ENCODE data around the gene XPR1. TPM values are rescaled to one million over a fixed set of nuclear protein-coding genes. Genes with fewer than 3 reads are reported as not detected.
"Not testable (repeated sequence)": the region's sequence is repeated elsewhere in the genome, so short reads cannot be mapped to it uniquely, and the experiment has no call there.

The XPR1 gene
- total RNA-seq, 1 experiment from 2014 or later = 45.6 TPM

DNA sequence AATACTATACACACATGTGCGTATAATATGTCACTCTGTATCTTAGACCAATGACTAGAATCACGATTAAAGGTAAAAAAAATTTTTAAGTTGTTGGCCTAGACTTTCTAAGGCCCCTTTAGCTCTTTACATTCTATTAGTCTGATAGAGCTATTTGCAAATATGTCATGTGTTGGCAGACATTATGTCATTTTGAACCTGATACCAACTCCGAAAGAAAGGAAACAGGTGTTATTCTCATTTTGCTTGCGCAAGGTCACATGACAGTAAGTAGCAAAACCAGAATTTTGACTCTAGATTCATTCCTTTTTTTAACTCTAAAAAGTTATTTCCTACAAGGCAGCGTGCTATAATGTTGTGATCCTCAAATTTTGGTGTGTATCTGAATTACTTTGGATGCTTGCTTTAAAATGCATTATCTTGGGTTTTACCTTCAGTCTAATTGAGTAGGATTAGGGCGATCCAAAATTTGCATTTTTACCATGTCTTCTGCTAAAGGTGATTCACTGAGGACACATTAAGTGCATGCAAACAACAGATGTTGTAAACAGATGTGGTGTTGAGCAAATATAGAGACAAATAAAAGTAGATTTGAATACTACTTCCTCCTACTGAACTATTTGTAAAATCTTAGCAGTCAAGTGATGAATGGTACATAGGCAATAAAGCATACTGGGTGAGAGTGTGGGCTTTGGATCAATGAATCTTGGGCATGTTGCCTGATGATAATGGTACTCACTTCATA, 217.4 kb downstream of the XPR1 start:
- no peak for DNase-seq
- no peaks in the 10 kb centered on the region for H3K27me3 ChIP-seq (ENCODE audit: control insufficient read depth, insufficient read depth, low read length)
- no peaks in the 10 kb centered on the region for H3K36me3 ChIP-seq (replicated peaks; ENCODE audit: control insufficient read depth, insufficient read depth, low read length)
- no peak overlapping the region for H3K4me3 ChIP-seq (ENCODE audit: insufficient read depth, low read depth, low read length)

DNA sequence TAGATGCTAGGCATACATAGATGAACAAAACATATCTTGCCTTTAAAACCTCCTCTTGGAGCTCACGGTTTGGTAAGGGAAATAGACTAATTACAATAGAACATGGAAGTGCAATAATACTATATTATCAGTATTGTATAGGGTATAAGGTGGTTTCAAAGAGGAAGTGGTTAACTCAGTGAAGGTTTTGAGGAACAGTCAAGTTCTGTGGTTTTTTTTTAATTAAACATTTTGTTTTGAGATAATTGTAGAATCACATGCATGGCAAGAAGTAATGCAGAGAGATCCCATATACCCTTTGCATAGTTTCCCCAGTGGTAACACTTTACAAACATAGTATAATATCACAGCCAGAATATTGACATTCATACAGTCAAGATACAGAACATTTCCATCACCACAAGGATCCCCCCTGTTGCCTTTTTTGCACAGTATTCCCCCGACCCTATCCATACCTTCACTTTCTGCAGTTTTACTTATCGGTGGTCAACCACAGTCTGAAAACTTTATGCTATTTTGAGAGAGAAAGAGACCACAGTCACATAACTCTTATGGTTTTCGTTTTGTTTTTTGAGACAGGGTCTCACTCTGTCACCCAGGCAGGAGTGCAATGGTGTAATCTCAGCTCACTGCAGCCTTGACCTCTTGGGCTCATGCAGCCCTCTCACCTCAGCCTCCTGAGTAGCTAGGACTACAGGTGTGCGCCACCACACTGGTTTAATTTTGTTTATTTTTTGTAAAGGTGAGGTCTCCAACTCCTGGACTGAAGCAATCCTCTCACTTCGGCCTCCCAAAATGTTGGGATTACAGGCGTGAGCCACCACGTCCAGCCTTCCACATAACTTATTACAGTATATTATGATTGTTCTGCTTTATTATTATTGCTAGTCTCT, 220.4 kb downstream of the XPR1 start:
- H3K36me3 ChIP-seq (replicated peaks; ENCODE audit: control insufficient read depth, insufficient read depth, low read length) = no peaks in the 10 kb centered on the region
- H3K27me3 ChIP-seq (ENCODE audit: control insufficient read depth, insufficient read depth, low read length) = no peaks in the 10 kb centered on the region
- no peak overlapping the region for H3K4me3 ChIP-seq (ENCODE audit: insufficient read depth, low read depth, low read length)
- no peak for DNase-seq

DNA sequence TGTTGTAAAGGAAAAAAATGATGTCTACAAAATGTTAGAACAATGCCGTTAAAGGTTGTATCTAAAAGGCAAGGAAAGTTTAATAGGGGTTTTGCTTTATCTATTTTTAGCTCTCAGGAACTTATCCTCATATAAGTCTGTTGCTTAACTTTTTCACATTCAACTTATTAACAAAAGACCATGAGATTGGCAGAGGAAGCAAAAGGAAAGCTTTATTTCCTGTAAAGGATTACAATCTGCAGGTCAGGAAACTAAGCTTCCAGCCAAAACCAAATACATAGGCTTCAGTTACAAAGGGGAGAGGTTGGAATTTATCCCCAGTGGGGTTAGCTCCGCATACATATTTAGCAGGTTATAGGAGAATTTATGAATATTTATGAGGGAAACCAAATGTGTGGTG, 222.2 kb downstream of the XPR1 start:
- Histone ChIP-seq H3K27me3 (ENCODE audit: control insufficient read depth, insufficient read depth, low read length) (no peaks in the 10 kb centered on the region), H3K36me3 (replicated peaks; ENCODE audit: control insufficient read depth, insufficient read depth, low read length) (no peaks in the 10 kb centered on the region), H3K4me3 (ENCODE audit: insufficient read depth, low read depth, low read length) (no peak overlapping the region)
- DNase-seq = no peak

DNA sequence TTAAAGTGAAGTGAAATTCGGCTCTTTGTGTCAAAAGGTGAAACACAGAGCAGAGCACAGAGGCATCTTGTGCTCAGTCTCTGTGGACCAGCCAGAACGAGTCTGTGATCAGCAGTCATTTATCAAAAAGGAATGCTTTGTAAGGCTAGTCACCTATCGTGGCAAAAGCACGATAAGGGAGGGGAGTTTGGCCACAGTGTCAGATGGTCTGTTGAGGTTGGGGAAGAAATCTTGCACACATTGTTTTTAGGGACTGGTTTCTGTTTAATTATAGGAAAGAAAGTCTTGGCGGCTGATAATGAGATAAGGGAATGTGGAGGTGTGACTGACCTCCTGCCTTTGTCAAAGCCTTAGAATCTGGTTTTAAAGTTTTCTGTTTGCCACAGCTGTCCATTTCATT, 222.6 kb downstream of the XPR1 start:
- no peak overlapping the region for H3K4me3 ChIP-seq (ENCODE audit: insufficient read depth, low read depth, low read length)
- no peak for DNase-seq

DNA sequence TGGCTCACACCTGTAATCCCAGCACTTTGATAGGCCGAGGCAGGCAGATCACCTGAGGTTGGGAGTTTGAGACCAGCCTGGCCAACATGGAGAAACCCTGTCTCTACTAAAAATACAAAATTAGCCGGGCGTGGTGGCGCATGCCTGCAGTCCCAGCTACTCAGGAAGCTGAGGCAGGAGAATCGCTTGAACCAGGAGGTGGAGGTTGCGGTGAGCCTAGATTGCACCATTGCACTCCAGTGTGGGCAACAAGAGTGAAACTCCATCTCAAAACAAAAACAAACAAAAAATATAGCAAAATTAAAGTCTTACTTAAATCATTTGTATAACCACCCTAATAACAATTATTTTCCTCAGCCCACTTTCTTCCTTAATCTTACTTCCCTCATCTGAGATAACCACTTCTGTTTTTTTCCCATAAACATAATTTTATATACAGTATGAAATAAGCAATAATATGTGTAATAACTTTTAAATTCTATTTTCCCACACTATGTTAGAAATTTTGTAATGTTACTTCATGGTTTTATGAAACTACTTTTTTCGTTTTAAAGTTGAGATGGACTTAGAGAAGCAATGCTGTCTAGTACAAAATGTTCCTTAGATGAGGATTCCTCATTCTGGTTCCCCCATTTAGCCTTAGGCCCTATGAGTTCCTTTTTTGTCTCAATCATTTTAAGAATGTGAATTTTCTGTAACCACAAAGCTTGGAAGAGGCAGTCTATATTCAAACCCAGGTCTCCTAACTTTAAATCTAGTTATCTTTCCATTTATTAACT, 226.3 kb downstream of the XPR1 start:
- not testable (repeated sequence) for DNase-seq

More for the DNA sequence above, 222.6 kb downstream of the XPR1 start:
- H3K27me3 ChIP-seq (ENCODE audit: control insufficient read depth, insufficient read depth, low read length) = no peaks in the 10 kb centered on the region
- no peaks in the 10 kb centered on the region for H3K36me3 ChIP-seq (replicated peaks; ENCODE audit: control insufficient read depth, insufficient read depth, low read length)

DNA sequence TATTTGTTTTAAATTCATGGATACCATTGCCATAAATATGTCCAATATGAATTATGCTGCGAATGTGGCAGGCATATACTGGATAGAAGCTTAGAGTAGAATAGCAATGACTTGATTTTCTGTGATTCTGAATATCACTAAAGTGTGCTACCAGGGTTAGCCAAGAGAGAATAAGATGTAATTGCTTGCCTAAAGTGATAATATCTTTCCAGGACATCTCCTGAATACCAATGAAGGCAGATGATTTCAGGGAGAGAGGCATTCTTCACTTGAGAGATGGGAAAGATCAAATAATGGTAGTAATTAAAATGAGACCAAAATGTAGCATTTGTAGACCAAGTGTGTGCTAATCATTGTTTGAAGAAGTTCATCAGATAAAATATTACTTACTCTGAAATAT, 227.5 kb downstream of the XPR1 start:
- Histone ChIP-seq H3K36me3 (replicated peaks; ENCODE audit: control insufficient read depth, insufficient read depth, low read length) (no peaks in the 10 kb centered on the region), H3K27me3 (ENCODE audit: control insufficient read depth, insufficient read depth, low read length) (no peaks in the 10 kb centered on the region), H3K4me3 (ENCODE audit: insufficient read depth, low read depth, low read length) (no peak overlapping the region)
- DNase-seq = no peak

More for the DNA sequence above, 226.3 kb downstream of the XPR1 start:
- not testable (repeated sequence) for H3K4me3 ChIP-seq (ENCODE audit: insufficient read depth, low read depth, low read length); H3K36me3 ChIP-seq (replicated peaks; ENCODE audit: control insufficient read depth, insufficient read depth, low read length); H3K27me3 ChIP-seq (ENCODE audit: control insufficient read depth, insufficient read depth, low read length)

DNA sequence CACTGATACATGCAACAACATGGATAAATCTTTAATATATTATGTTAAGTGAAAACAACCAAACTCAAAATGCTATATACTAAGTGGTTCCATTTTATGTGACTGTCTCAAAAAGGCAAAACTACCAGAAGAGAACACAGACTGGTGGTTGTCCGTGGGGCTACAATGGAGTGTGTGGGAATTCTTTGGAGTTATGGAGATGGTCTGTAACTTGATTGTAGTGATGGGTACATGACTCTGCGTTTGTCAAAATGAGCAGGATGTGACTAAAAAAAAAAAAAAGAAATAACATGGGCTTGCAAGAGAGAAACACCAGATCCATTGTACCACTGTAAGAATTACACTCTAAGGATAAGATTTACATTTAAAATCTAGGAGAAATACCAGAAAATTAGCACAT, 228.7 kb downstream of the XPR1 start:
- no peak for DNase-seq
- H3K4me3 ChIP-seq (ENCODE audit: insufficient read depth, low read depth, low read length) = no peak overlapping the region
- H3K27me3 ChIP-seq (ENCODE audit: control insufficient read depth, insufficient read depth, low read length) = no peaks in the 10 kb centered on the region
- H3K36me3 ChIP-seq (replicated peaks; ENCODE audit: control insufficient read depth, insufficient read depth, low read length) = no peaks in the 10 kb centered on the region; the same call in 1 of the 2 replicates

DNA sequence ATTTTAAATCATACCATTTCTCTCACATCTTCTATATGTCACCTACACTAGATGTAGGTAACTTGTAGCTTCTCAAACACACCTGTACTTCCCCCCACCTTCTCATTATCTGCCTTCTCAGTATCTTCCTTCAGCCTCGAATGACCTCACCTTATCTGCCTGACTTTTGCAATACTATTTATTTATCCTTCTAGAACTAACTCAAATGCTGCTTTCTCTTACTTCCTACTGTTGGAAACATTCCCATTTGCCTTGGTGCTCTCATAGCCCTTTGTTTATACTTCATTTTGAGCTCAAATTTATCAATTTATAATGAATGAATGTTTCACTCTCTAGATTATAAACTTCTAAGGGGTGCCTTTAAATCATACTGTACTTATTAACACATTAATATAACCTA, 230.5 kb downstream of the XPR1 start:
- Histone ChIP-seq H3K4me3 (ENCODE audit: insufficient read depth, low read depth, low read length) (no peak overlapping the region), H3K27me3 (ENCODE audit: control insufficient read depth, insufficient read depth, low read length) (no peaks in the 10 kb centered on the region), H3K36me3 (replicated peaks; ENCODE audit: control insufficient read depth, insufficient read depth, low read length) (no peaks in the 10 kb centered on the region; the same call in 1 of the 2 replicates)
- DNase-seq = no peak

DNA sequence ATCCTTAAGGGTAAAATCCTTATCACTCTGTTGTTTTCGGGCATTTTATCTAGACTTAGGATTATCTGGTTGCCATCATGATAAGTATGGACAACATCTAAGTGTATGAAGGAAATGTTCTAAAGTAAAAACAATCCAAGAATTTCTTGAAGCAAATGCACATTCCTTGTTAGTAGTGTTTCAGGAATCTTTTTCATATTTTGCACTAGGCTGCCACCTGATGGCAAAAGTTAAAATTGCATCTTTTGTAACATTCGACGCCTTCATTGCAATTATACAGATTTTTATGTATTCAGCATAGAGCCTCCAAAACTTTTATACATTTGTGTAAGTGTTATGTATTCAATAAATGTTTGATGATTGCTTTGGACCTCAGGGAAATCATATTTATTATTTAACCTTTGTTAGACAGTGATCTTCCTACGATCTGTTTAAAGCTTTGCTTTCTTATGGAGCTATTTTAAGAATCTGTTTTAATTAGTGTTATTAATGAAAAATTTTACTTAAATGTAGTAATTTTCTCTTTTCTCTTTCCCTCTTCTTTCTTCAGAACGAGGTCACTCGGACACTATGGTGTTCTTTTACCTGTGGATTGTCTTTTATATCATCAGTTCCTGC, 231.4 kb downstream of the XPR1 start:
- DNase-seq = peak; percentile 10
- H3K4me3 ChIP-seq (ENCODE audit: insufficient read depth, low read depth, low read length) = no peak overlapping the region
- no peaks in the 10 kb centered on the region for H3K27me3 ChIP-seq (ENCODE audit: control insufficient read depth, insufficient read depth, low read length)
- H3K36me3 ChIP-seq (replicated peaks; ENCODE audit: control insufficient read depth, insufficient read depth, low read length) = no peaks in the 10 kb centered on the region; the same call in 1 of the 2 replicates

DNA sequence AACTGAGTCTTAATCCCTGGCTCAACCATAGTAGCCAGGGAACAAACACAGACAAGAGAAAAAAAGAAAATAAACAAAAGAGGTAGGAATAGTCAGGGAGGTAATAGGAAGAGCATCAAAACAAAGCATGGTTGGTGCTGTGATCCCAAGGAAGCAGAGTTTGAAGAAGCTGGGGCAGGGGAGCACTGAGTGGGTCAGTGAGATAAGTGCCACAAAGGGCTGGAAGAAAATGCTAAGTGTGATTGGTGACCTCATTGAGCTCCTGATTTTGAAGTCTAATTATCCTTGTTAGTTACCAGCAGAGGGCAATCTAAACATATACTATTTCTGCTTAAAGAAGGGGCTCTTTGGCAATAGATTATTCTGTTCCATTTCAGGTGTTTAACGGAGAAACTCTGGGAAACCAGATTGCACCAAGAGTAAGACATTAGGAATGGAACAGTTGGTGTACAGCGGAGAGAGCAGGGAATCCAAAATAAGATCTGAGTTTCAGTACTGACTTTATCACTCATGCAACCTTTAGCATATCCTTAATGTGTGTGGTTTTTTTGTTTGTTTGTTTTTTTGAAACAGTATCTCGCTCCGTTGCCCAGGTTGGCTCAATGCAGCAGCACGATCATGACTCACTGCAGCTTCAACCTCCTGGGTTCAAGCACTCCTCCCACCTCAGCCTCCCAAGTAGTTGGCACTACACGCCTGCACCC, 250.1 kb downstream of the XPR1 start:
- peak; percentile 47 for DNase-seq
- Histone ChIP-seq H3K27me3 (ENCODE audit: control insufficient read depth, insufficient read depth, low read length) (no peaks in the 10 kb centered on the region), H3K4me3 (ENCODE audit: insufficient read depth, low read depth, low read length) (no peak overlapping the region), H3K36me3 (replicated peaks; ENCODE audit: control insufficient read depth, insufficient read depth, low read length) (peaks cover 1% of the 10 kb centered on the region; the same call in 1 of the 2 replicates)

DNA sequence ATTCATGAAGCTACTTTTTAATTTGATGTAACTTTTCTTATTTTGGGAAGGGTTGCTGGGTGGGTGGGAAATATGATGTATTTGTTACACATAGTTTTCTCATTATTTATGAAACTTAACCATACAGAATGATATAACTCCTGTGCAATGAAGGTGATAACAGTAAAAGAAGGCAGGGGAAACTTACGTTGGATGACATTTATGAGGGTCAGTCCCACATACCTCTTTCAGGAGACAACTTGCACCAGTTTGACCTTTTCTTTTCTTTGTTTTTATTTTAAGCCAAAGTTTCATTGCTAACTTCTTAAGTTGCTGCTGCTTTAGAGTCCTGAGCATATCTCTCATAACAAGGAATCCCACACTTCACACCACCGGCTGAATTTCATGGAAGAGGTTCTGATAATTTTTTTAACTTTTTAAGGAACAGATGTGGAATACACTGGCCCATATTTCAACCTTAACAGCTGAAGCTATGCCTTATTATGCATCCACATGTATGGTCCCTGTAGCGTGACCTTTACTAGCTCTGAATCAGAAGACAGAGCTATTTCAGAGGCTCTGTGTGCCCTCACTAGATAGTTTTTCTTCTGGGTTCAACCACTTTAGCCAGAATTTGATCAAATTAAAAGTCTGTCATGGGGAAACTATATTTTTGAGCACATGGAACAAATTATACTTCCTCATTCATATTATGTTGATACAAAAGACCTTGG, 252.9 kb downstream of the XPR1 start:
- H3K36me3 ChIP-seq (replicated peaks; ENCODE audit: control insufficient read depth, insufficient read depth, low read length) = peaks cover 1% of the 10 kb centered on the region; the same call in 1 of the 2 replicates
- DNase-seq = no peak
- no peaks in the 10 kb centered on the region for H3K27me3 ChIP-seq (ENCODE audit: control insufficient read depth, insufficient read depth, low read length)
- no peak overlapping the region for H3K4me3 ChIP-seq (ENCODE audit: insufficient read depth, low read depth, low read length)

DNA sequence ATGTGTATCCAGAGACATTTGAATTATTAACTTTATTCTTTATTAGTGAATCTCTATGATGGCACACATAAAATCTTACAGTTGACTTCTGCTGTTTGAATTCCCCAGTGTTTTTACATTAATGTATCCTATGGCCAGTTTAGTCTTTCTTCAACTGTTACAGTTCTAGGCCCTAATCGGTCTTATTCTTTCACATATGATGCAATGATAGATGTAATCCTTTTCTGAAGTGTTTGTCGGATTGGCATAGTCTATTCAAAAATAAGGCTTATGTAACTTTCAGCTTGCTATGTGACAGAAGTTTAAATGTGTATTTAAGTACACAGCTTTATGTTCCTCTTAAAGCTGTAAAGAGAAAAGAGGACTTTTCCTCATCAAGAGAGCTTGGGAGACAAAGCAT, 254.5 kb downstream of the XPR1 start:
- Histone ChIP-seq H3K36me3 (replicated peaks; ENCODE audit: control insufficient read depth, insufficient read depth, low read length) (peaks cover 1% of the 10 kb centered on the region; the same call in 1 of the 2 replicates), H3K4me3 (ENCODE audit: insufficient read depth, low read depth, low read length) (no peak overlapping the region), H3K27me3 (ENCODE audit: control insufficient read depth, insufficient read depth, low read length) (no peaks in the 10 kb centered on the region)
- DNase-seq = no peak

DNA sequence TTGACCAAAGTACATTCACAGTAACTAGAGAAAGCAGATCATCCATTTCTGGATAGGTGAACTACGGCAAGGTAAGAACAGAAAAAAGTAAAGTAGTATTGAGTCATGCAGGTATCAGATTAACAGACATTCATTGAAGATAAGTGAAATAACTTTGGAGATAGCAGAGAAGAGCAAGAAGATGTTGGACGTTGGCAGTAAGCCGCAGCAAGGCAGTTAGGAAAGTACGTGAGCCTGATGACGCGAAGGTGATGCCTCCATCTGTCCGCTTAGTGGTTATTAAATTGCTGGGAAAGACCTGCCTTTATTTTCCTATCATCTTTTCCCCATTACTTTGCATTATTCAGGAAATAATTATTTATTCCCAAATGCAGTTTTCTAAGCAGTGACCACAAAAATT, 256.0 kb downstream of the XPR1 start:
- DNase-seq = no peak
- Histone ChIP-seq H3K36me3 (replicated peaks; ENCODE audit: control insufficient read depth, insufficient read depth, low read length) (peaks cover 1% of the 10 kb centered on the region; the same call in 1 of the 2 replicates), H3K27me3 (ENCODE audit: control insufficient read depth, insufficient read depth, low read length) (no peaks in the 10 kb centered on the region), H3K4me3 (ENCODE audit: insufficient read depth, low read depth, low read length) (no peak overlapping the region)
